A673 (cell line): Measurements from ENCODE around the gene BUB1. TPM values are rescaled to one million over a fixed set of nuclear protein-coding genes. Genes with fewer than 3 reads are reported as not detected.
"Not testable (repeated sequence)": the region's sequence is repeated elsewhere in the genome, so short reads cannot be mapped to it uniquely, and the experiment has no call there.

ENCODE experiments used
- BruUV-seq: library from RNA; stranded (reverse); fragments of 400-500 nt; replicated peaks from 2 replicates; lab custom pipeline; 2021; lab: Mats Ljungman, UMichigan
- CTCF ChIA-PET: fragments of 300-600 bp; sonication (Branson Sonifier 250); formaldehyde crosslinking; loops from one replicate; lab custom pipeline; 2022; ENCODE audit warnings: antibody characterized with exemption; lab: Charles Lee
- POLR2A ChIA-PET: fragments of 300-600 bp; sonication (Branson Sonifier 250); formaldehyde crosslinking; loops from one replicate; lab custom pipeline; 2022; ENCODE audit warnings: antibody characterized with exemption; ENCODE audit not compliant: low non-redundant PET; lab: Charles Lee
- DNase-seq: peaks from one replicate; pipeline ENCODE4 v3.0.0-alpha.2; 2015; ENCODE audit warnings: low spot score
- H3K27ac ChIP-seq: fragments of 200-600 bp; sonication (generic); 2 replicates; pipeline ENCODE4 v1.5.1; 2016; ENCODE audit warnings: mixed run types, low read depth, mild to moderate bottlenecking, mixed read lengths, antibody characterized with exemption, low read length; ENCODE audit not compliant: poor library complexity, severe bottlenecking
- H3K27me3 ChIP-seq: fragments of 200-600 bp; sonication (generic); replicated peaks from 2 replicates; pipeline ENCODE4 v1.6.1; 2017; ENCODE audit warnings: mixed run types, low read depth, mild to moderate bottlenecking, mixed read lengths, antibody characterized with exemption, low read length; ENCODE audit not compliant: insufficient read depth, poor library complexity
- H3K36me3 ChIP-seq: fragments of 200-600 bp; sonication (generic); 2 replicates; pipeline ENCODE4 v1.6.1; 2016; ENCODE audit warnings: mixed run types, mild to moderate bottlenecking, mixed read lengths, antibody characterized with exemption, low read length; ENCODE audit not compliant: insufficient read depth, poor library complexity, severe bottlenecking
- H3K4me1 ChIP-seq: fragments of 200-600 bp; sonication (generic); 2 replicates; pipeline ENCODE4 v1.6.1; 2017; ENCODE audit warnings: mixed run types, mild to moderate bottlenecking, mixed read lengths, antibody characterized with exemption, low read length; ENCODE audit not compliant: insufficient read depth, poor library complexity, severe bottlenecking
- H3K4me3 ChIP-seq: fragments of 200-600 bp; sonication (generic); 2 replicates; pipeline ENCODE4 v1.5.1; 2016; ENCODE audit warnings: low read depth, mixed run types, mild to moderate bottlenecking, mixed read lengths, low read length; ENCODE audit not compliant: poor library complexity, severe bottlenecking
- H3K9me3 ChIP-seq: fragments of 200-600 bp; sonication (generic); 2 replicates; pipeline ENCODE4 v1.6.1; 2016; ENCODE audit warnings: mixed run types, low read depth, mild to moderate bottlenecking, mixed read lengths, antibody characterized with exemption, low read length; ENCODE audit not compliant: poor library complexity, severe bottlenecking
- CTCF ChIP-seq: fragments of 300-800, 200-600 bp; sonication (generic); conservative IDR thresholded peaks from 2 replicates; pipeline ENCODE4 v1.5.1; 2017; ENCODE audit warnings: low read depth, mild to moderate bottlenecking, antibody characterized with exemption, low read length, moderate library complexity, mixed read lengths
- EZH2 ChIP-seq: fragments of 200-600 bp; sonication (generic); IDR thresholded peaks from 2 replicates; pipeline ENCODE4 v1.6.1; 2017; ENCODE audit warnings: borderline replicate concordance, low read depth, mild to moderate bottlenecking, mixed read lengths, antibody characterized with exemption, low read length; ENCODE audit not compliant: poor library complexity, severe bottlenecking
- intact Hi-C: fragments of 100-400 bp; cut with micrococcal nuclease; formaldehyde crosslinking; loops from one replicate; pipeline ENCODE4 v1.10.0; 2022; ENCODE audit not compliant: unreplicated experiment
- total RNA-seq: library from RNA; stranded (reverse); gene quantifications from 2 replicates; pipeline ENCODE4 v1.2.3, GENCODE V29; 2021

Gene BUB1
- total RNA-seq, 1 experiment from 2014 or later, result 98.0 TPM

DNA sequence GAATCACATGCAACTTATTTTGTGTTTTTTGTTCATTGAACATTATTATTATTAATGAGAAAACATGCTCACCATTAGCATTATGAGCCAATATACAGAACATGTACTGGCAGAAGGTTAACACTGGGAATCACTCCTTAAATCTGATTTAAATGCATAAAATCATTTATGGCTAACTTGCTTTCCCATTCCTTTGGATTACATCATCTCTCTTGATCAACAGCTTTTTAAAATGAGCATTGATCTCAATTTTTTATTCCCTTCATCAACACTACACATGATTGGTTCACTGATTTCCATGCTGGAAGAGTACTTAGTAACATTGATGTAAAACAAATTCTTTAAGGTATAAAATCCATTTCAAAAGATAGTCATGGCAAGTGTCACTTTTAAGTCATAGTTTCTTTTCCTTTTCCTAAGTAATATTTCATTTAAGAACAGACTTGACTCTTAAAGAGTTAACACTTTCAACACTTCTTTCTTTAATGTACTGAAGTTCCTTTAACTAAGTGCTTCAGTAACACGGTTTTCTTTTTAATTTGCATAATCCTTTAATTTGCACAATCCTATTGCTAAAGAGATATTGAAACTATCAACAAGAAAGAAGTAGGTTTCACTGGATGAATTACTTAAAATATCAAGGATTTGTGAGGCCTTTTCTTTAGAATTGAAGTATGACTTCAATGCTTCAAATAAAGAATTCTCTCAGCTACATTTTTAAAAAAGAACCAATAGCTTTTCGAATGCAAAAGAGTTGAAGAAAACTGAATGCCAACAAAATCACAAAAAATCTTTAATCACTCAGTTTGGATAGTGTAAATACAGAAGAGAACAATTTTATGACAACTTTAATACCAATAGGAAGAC, 24.9 kb upstream of the BUB1 start:
- H3K36me3 ChIP-seq, result no peaks in the 10 kb centered on the region
- ChIA-PET POLR2A (no interaction called here), CTCF (interaction anchor here (0.5 kb wide), 1 partner anchor 25 kb away, joined by 3 read pairs; the partner anchor contains the start of gene BUB1)
- no peaks in the 10 kb centered on the region for H3K9me3 ChIP-seq
- intact Hi-C loops, result no loop called here
- H3K4me3 ChIP-seq, result no peak overlapping the region
- peaks cover 19% of the 10 kb centered on the region for H3K4me1 ChIP-seq
- TF ChIP-seq EZH2 (no peak), CTCF (no peak)
- H3K27me3 ChIP-seq, result peaks cover 4% of the 10 kb centered on the region
- peak; percentile 52 for DNase-seq
- BruUV-seq, result no TSS peak
- no peak overlapping the region for H3K27ac ChIP-seq

- POLR2A ChIA-PET, H3K36me3 ChIP-seq, intact Hi-C loops, H3K4me3 ChIP-seq, BruUV-seq, DNase-seq, H3K27ac ChIP-seq, H3K9me3 ChIP-seq, CTCF ChIA-PET, H3K27me3 ChIP-seq: not testable (repeated sequence)
- H3K4me1 ChIP-seq, result peaks cover 21% of the 10 kb centered on the region
Observed at GRCh38 chr2:110698253-110698652, 20.4 kb upstream of the BUB1 start.

DNA sequence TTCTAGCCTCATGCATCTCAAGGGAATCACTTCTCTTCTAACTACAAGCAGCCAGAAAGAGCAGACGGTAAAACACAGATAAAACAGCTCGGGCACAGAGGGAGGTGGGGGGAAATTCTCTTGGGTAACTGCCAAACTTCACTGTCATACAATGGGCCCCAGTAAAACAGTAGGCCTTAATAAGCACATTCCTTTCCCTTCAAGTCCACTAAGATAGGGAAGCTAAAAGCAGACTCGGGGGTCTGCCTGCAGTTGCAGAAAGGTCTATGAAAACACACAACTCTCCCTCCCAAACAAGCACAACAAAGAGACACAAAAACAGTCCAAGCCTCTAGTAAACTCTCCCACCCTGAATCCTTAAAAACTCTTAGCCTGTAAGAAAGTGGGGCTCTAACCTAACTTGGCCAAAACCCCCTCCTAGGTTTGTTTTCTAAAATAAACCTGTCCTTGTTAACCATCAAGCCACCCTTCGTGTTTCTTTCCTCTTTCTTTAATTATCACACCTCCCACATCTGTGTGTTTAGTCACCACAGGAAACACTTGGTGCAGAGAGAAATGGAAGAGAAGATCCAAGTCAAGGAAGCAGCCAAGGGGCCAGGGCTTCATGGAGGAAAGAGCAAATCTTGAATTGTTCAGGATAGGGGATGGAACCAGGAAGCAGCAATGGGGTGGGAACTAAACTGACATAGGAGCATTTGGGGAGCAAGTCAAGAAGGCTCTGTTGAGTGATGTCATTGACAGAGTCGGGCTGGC, 17.5 kb upstream of the BUB1 start:
- H3K4me3 ChIP-seq, intact Hi-C loops, H3K9me3 ChIP-seq, H3K4me1 ChIP-seq, BruUV-seq, CTCF ChIA-PET, H3K36me3 ChIP-seq, H3K27me3 ChIP-seq, POLR2A ChIA-PET: not testable (repeated sequence)
- peak; percentile 80 for DNase-seq
- peak overlapping the region; percentile 39 for H3K27ac ChIP-seq

DNA sequence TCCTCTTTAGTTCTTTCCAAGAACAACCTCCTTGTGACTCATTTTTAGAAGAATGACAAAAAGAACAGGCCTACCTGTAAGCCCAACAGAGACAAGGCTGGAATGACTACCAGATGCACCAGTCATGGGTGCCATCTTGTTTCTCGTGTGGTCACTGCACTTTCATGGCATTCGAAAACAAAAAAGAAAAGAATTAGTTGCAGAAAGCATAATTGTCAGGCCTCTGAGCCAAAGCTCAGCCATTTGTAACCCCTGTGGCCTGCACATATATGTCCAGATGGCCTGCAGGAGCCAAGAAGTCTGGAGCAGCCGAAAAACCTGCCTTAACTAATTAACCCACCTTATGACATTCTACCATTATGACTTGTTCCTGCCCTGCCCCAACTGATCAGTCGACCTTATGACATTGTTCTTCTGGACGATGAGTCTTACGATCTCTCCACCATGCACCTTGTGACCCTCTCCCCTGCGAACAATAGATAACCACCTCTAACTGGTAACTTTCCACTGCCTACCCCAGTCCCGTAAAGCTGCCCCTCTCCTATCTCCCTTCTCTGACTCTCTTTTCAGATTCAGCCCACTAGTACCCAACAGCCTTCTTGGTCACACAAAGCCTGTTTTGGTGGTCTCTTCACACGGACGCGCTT, 13.9 kb upstream of the BUB1 start:
- peaks cover 3% of the 10 kb centered on the region for H3K9me3 ChIP-seq
- POLR2A ChIA-PET, result no interaction called here
- no peak for TF ChIP-seq CTCF

More for the DNA sequence above, 13.9 kb upstream of the BUB1 start:
- peaks cover 10% of the 10 kb centered on the region for H3K4me1 ChIP-seq
- BruUV-seq, result no TSS peak
- H3K36me3 ChIP-seq, result no peaks in the 10 kb centered on the region
- intact Hi-C loops, result no loop called here
- H3K27me3 ChIP-seq, result no peaks in the 10 kb centered on the region
- H3K4me3 ChIP-seq, result no peak overlapping the region
- H3K27ac ChIP-seq, result no peak overlapping the region
- CTCF ChIA-PET, result no interaction called here
- DNase-seq, result no peak
